Urinary bladder (tissue), 4 donors: ENCODE results near the gene TENT5C. TPM values are rescaled to one million over a fixed set of nuclear protein-coding genes. Genes with fewer than 3 reads are reported as not detected.

Source experiments
- DNase-seq: peaks from one replicate; pipeline ENCODE4 v3.0.0-alpha.2; 2015; ENCODE audit errors: extremely low spot score
- H3K27ac ChIP-seq: one replicate; pipeline ENCODE4 v1.5.1; 2013; ENCODE audit warnings: low read depth, mild to moderate bottlenecking, moderate library complexity
- H3K36me3 ChIP-seq: one replicate; pipeline ENCODE4 v1.6.1; 2013; ENCODE audit warnings: mild to moderate bottlenecking, moderate library complexity; ENCODE audit not compliant: insufficient read depth
- H3K4me1 ChIP-seq: one replicate; pipeline ENCODE4 v1.6.1; 2013; ENCODE audit warnings: mild to moderate bottlenecking, moderate library complexity; ENCODE audit not compliant: insufficient read depth
- H3K4me3 ChIP-seq: one replicate; pipeline ENCODE4 v1.5.1; 2013; ENCODE audit warnings: low read depth, low read length
- WGBS: extraction: QIAGEN DNeasy Blood & Tissue Kit; methylation state at CpG from one replicate; pipeline ENCODE4 v1.1.7; 2013; 5-methylcytosine and 5-hydroxymethylcytosine counted together
- polyA plus RNA-seq: library from polyadenylated mRNA; stranded (reverse); fragments of 200-250 nt; gene quantifications from one replicate; pipeline ENCODE4 v1.2.3, GENCODE V29; 2013
- total RNA-seq: library from RNA; depleted of rRNA; stranded (reverse); fragments of >200 nt; gene quantifications from one replicate; pipeline ENCODE4 v1.2.3, GENCODE V29; 2014
- donor health status: healthy with polysubstance abuse.
- donor health status: healthy.

The TENT5C gene
- total and polyA plus RNA-seq, 2 donors: 2.3 to 15.4 TPM

GRCh38 chr1:117658676-117659075 is 52.8 kb downstream of the TENT5C start:
- WGBS: 88% methylated on average over 3 of the region's 3 CpGs
- Histone ChIP-seq H3K27ac (no peak overlapping the region), H3K4me1 (peaks cover 1% of the 10 kb centered on the region), H3K36me3 (no peaks in the 10 kb centered on the region), H3K4me3 (no peak overlapping the region)
- no peak for DNase-seq

- no peak overlapping the region for H3K27ac ChIP-seq
- H3K4me1 ChIP-seq: peaks cover 1% of the 10 kb centered on the region
- H3K36me3 ChIP-seq: no peaks in the 10 kb centered on the region
- 47% methylated on average over 6 of the region's 6 CpGs for WGBS
- no peak for DNase-seq
- H3K4me3 ChIP-seq: no peak overlapping the region
These were observed 53.9 kb downstream of the TENT5C start for GRCh38 chr1:117659550-117660270.

GRCh38 chr1:117660271-117660965 is 54.6 kb downstream of the TENT5C start:
- no peaks in the 10 kb centered on the region for H3K36me3 ChIP-seq
- H3K4me3 ChIP-seq: no peak overlapping the region
- DNase-seq: no peak
- H3K4me1 ChIP-seq: peaks cover 1% of the 10 kb centered on the region
- H3K27ac ChIP-seq: no peak overlapping the region
- 76% methylated on average over 6 of the region's 6 CpGs for WGBS

- 94% methylated on average over 6 of the region's 6 CpGs for WGBS
These were observed 55.2 kb downstream of the TENT5C start for GRCh38 chr1:117661027-117661426.

GRCh38 chr1:117662667-117663066 is 56.8 kb downstream of the TENT5C start:
- no peak for DNase-seq
- 85% methylated on average over 1 of the region's 1 CpG for WGBS
- no peaks in the 10 kb centered on the region for H3K36me3 ChIP-seq
- no peak overlapping the region for H3K27ac ChIP-seq
- H3K4me1 ChIP-seq: peaks cover 1% of the 10 kb centered on the region
- no peak overlapping the region for H3K4me3 ChIP-seq

More at GRCh38 chr1:117661027-117661426, 55.2 kb downstream of the TENT5C start:
- peaks cover 1% of the 10 kb centered on the region for H3K4me1 ChIP-seq
- DNase-seq: no peak
- no peak overlapping the region for H3K4me3 ChIP-seq
- H3K36me3 ChIP-seq: no peaks in the 10 kb centered on the region
- H3K27ac ChIP-seq: no peak overlapping the region

- no peak overlapping the region for H3K27ac ChIP-seq
- H3K36me3 ChIP-seq: no peaks in the 10 kb centered on the region
- H3K4me3 ChIP-seq: no peak overlapping the region
- 88% methylated on average over 7 of the region's 7 CpGs for WGBS
- H3K4me1 ChIP-seq: peaks cover 1% of the 10 kb centered on the region
- no peak for DNase-seq
These were observed 57.5 kb downstream of the TENT5C start for GRCh38 chr1:117663156-117663902.

GRCh38 chr1:117664314-117664713 is 58.5 kb downstream of the TENT5C start:
- Histone ChIP-seq H3K4me1 (no peaks in the 10 kb centered on the region), H3K36me3 (no peaks in the 10 kb centered on the region), H3K27ac (no peak overlapping the region), H3K4me3 (no peak overlapping the region)
- 88% methylated on average over 6 of the region's 6 CpGs for WGBS
- no peak for DNase-seq

GRCh38 chr1:117665556-117666270 is 59.9 kb downstream of the TENT5C start:
- no peaks in the 10 kb centered on the region for H3K36me3 ChIP-seq
- DNase-seq: no peak
- H3K4me1 ChIP-seq: no peaks in the 10 kb centered on the region
- no peak overlapping the region for H3K4me3 ChIP-seq
- WGBS: 89% methylated on average over 5 of the region's 5 CpGs
- no peak overlapping the region for H3K27ac ChIP-seq

GRCh38 chr1:117669572-117669971 is 63.7 kb downstream of the TENT5C start:
- no peak for DNase-seq
- 64% methylated on average over 7 of the region's 7 CpGs for WGBS
- no peaks in the 10 kb centered on the region for H3K36me3 ChIP-seq
- H3K4me3 ChIP-seq: no peak overlapping the region
- no peaks in the 10 kb centered on the region for H3K4me1 ChIP-seq
- no peak overlapping the region for H3K27ac ChIP-seq

- Histone ChIP-seq H3K4me3 (no peak overlapping the region), H3K4me1 (no peaks in the 10 kb centered on the region), H3K27ac (no peak overlapping the region), H3K36me3 (no peaks in the 10 kb centered on the region)
- DNase-seq: no peak
- 90% methylated on average over 15 of the region's 15 CpGs for WGBS
These were observed 65.3 kb downstream of the TENT5C start for GRCh38 chr1:117670976-117671780.

- Histone ChIP-seq H3K36me3 (no peaks in the 10 kb centered on the region), H3K4me3 (no peak overlapping the region), H3K27ac (no peak overlapping the region), H3K4me1 (no peaks in the 10 kb centered on the region)
- 50% methylated on average over 6 of the region's 6 CpGs for WGBS
- DNase-seq: no peak
These were observed 66.1 kb downstream of the TENT5C start for GRCh38 chr1:117671781-117672501.

- Histone ChIP-seq H3K36me3 (no peaks in the 10 kb centered on the region), H3K27ac (no peak overlapping the region), H3K4me3 (no peak overlapping the region), H3K4me1 (no peaks in the 10 kb centered on the region)
- no peak for DNase-seq
- WGBS: 93% methylated on average over 12 of the region's 12 CpGs
These were observed 66.9 kb downstream of the TENT5C start for GRCh38 chr1:117672756-117673155.
